ENCODE data around the gene SDK1.

Gene SDK1

GRCh38 chr7:4133491-4134044 lies 832.5 kb downstream of the SDK1 start:
- no peak for DNase-seq

- no peak for DNase-seq
Measured at GRCh38 chr7:4134204-4134603, 833.2 kb downstream of the SDK1 start.

DNA sequence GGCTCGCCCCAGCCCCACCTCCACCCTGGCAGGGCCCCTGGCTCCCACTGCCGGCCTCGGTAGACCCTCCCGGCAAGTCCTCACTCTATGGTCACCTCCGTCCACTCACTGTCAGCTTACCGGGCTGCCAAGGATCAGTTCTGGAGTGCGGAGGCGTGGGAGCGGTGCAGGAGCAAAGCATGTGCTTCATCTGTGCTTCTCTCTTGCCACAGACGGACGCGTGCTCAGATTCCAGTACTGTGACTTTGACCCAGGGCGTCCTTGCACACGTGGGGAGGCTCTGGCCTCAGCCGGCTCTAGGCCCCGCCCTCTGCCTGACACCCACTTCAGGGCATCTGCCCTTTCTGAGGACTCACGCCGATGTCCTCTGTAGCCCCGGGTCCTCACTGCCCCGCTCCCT lies 833.6 kb downstream of the SDK1 start:
- DNase-seq, result no peak

- no peak for DNase-seq
Measured at GRCh38 chr7:4135301-4135700, 834.2 kb downstream of the SDK1 start.

DNA sequence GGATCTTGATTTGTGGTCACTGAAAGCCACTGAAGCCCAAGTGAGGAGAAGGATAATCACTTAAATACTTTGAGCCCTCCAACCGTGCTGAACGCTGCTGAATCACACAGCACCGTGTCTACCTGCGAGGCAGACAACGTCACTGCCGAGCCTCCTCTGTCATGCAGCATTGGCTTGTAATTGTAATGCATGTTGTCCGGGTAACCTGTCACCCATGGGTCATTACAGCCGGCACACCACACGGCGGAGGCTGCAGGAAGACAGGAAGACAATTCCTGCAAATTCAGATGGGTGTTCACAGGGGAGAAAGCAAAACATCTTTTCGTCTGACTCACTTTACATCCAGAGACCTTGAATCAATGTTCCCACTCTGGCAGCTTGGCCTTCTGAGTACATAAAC lies 835.0 kb downstream of the SDK1 start:
- DNase-seq, result no peak

DNA sequence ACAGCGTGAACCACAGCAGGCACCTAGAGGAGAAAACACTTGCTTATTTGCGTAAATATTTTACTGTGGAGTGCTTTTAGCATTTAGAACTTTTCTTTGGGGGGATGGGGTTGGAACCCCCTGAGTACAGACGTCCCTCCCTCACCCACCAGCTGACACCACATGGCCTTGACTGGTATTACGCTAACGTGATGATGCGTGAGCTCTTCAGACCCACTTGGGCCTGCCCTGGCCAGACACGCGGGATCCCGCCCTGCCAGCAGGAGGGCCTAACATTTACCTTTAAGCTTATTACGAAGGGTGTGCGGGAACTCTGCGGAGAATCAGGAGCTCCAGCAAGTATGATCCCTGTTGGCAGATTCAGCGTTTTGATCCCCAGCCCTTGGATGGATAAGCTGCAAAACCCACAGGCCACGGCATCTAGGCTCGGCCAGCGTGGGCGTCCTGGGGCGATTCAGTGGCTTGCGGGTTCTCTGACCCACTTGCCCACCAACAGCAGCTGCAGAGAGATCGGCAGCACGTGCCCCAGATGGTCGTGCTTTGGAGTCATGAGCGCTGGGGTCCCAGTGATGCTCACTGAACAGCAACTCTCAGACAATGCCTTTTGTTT lies 835.6 kb downstream of the SDK1 start:
- DNase-seq, result no peak

- no peak for DNase-seq
Measured at GRCh38 chr7:4137552-4137951, 836.5 kb downstream of the SDK1 start.

DNA sequence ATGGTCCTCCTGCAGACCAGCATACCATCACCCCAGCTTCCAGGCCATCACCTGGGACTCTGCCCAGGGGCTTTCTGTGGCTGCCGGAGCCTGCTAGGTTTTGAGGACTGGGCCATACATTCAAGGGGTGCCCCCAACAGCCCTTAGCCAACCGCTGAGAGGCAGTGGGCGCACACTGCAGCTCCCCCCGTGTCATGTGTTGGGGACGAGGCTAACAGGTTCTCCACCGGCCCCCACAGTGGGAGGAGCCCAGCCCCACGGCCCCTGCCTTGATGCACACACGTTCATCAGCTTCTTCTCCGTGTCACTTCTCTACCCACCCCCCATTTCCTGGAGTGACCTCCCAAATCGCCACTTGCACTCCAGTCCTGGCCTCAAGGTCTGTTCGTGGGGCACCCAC lies 837.8 kb downstream of the SDK1 start:
- no peak for DNase-seq

- no peak for DNase-seq
Measured at GRCh38 chr7:4139656-4140625, 838.9 kb downstream of the SDK1 start.

DNA sequence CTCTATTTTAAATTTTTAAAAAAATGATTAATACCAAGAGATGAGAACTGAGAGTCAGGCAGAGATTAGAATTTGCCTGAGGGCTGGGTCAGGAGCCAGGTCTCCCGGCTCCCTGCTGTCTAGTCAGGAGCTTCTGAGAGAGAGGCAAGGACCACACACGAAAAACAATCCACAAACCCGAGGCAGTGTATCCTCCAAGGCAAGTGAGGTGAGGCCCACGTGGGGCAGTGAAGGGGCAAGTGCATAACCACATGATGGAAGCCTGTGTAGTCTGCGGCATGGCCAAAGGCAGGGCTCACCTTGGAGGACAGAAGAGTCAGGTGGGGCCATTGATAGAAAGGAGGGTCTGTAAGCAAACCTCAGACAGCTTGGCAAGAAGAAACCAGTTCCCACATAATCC lies 839.9 kb downstream of the SDK1 start:
- no peak for DNase-seq

DNA sequence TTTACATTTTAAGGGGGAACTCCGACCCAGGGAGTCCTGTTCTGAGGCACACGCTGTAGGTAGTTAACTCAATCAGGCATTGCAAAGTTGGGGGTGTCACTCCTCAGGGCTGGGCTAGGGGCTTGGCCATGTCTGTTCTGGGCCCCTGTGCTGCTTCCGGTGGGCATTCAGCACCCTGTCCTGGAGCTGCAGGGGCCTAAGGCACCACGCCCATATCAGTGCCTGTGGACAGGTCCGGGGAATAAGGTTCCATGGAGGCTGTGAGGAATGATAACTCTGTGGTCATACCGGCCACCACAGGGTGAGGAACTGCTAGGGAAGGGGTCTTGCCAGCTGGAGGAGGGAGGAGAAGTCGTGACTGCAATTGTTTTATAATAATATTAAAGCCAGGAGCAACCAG lies 842.0 kb downstream of the SDK1 start:
- DNase-seq, result no peak

DNA sequence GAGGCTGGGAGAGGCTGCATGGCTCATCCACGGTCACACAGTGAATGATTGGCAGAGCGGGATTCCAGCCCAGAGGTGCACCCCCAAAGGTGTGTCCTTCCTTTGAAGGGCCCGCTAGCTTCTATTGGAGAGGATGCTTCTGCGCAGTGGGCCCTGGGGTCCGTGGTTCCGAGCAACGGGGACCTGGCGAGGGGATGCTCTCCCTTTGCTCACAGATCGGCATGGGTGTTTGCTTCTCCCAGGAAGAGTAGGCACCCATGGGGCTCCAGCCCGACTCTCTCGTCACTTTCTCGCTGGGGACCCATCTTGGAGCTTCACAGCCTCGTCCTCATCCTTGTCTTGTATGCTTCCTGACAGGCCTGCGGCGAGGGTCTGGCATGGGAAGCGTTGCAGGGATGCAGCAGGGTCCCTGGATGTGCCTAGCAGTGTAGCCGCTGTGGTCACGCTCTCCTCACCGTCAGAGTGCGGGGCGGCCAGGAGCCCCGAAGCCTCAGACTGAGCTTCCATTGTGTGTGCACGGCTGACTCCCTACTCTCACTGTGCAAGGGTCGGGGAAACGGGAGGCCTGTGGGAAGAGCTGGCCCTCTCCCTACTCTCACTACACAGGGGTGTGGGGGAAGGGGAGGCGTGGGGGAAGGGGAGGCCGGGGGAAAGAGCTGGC lies 842.6 kb downstream of the SDK1 start:
- DNase-seq, result no peak

DNA sequence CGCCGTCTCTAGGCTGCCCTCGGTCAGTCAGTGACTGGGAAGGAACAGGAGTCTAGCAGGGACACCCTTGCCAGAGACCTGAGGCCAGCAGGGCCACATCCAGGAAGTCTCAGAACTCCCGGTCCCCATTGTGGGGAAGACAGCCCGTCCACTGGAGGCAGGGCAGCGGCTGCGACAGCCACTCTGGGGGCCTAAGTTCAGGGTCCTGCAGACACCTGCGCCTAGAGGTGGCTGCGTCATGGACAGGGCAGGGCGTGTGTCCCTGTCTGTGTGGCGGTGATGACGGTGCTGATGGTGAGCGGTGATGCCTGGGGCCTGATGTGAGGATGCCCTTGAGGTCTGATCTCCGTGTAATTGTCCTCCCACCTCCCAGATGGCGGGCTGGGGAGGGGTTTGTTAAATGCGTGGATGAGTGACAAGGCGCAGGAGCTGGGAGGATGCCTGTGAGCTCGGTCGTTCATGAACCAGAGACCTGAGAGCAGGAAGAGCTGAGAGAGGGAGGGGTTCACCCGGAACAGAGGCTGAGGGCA lies 843.2 kb downstream of the SDK1 start:
- no peak for DNase-seq

DNA sequence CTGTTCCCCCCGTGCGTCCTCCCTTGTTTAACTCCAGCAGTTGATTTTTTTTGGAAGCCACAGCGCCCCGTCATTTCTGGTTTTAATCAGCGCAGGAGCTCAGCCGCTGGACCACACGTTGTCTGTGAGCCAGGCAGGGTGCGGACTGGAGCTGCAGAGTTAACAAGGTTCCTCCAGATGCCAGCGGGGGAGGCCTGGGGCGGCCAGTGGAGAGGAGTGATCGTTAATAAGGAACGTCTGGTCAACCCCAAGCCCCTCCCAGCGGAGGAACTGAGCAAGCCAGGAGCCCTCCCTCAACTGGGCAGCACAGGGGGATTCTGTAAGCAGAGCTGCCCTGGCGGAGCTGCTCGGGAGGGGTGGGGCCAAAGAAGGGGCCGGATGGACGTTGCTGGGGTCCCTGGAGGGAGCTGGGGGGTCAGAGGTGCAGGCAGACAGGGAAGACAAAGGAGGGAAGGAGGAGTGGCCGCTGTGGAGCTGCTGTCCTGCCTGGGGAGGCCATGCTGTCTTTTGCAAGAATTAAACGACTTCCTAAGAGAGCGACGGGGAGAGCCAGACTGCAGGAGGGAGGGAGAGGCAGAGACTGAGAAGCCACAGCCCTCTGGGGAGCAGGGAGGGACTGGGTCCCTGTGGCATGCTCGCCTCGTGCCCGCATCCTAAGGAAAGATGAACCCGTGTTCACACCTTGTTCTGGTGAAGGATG lies 843.9 kb downstream of the SDK1 start:
- no peak for DNase-seq

- DNase-seq, result no peak
Measured at GRCh38 chr7:4145576-4145975, 844.5 kb downstream of the SDK1 start.

- no peak for DNase-seq
Measured at GRCh38 chr7:4147926-4148620, 847.0 kb downstream of the SDK1 start.

DNA sequence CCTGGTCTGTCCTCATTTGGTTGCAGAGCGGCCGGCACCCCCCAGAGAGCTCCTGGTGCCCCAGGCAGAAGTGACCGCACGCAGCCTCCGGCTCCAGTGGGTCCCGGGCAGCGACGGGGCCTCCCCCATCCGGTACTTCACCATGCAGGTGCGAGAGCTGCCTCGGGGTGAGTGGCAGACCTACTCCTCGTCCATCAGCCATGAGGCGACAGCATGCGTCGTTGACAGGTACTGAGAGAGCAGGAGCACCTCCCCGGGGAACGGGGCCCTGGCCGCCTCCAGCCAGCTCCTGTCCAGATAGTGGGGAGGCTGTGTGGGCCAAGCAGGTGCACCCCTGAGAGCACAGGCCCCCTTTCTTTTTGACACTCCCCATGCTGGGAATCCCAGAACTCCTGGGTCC lies 848.2 kb downstream of the SDK1 start:
- DNase-seq, result no peak

DNA sequence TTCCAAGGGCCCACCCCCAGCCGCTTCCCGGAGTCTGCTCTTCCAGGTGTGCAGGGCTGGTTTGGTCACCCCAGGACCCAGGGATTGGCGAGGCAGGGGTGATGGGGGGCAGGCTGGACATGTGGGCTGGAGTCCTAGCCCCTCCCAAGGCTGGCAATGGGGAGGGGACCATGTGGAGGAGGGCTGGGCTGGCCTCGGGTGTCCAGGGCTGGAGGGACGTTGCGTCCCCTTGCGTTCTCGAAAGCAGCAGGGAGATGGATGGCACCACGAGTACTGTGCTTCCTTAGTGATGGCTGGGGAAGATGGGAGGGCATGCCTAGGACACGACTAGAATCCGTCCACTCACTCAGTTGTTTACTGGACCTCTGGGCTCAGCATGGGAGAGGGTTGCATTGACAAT lies 848.6 kb downstream of the SDK1 start:
- no peak for DNase-seq

DNA sequence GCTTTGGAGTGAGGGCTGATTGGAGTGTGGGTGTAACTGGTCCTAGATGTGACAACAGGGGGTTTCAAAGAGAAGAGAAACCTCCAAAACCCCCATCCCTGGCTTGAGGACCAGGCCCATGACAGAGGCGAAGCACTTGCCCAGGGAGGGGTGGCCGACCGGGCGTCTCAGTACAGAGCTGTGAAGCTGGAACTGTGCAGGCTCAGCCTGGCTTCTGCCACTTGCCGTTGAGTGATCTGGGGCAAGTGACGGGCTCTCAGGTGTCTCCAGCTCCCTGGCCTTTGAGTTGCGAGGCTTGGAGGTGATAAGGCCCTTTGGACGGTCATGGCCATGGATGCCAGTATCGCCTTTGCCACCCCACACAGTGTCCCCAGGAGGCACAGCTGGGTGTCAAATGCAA lies 849.7 kb downstream of the SDK1 start:
- DNase-seq, result no peak

DNA sequence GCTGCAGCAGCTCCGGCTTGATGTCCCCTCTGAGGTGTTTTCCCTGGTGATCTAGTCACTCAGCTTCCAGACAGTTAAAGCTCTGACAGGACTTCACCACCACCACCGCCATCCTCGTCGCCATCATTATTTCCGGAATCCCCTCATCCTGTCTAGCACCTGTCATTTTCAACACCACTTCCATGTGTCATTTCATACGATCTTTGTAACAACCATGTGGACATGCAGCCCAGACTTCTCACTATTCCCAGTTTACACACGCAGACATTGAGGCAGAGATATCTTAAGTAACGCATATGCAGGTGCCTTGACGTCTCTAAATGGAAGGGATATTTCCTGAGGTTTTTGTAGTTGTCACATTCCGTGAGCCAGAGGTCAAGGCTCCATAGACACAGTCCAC lies 850.5 kb downstream of the SDK1 start:
- DNase-seq, result no peak

- DNase-seq, result no peak
Measured at GRCh38 chr7:4151926-4152549, 851.0 kb downstream of the SDK1 start.
